HG03378 (cell line): ENCODE data around the gene LGALS3.
A peak's percentile ranks its signal among the peaks of the same experiment; 100 is the strongest.

ENCODE experiments used
- ATAC-seq: cut with Tn5 transposase; IDR thresholded peaks from one replicate; pipeline ENCODE4 v1.9.1; 2021; ENCODE audit warnings: mild to moderate bottlenecking, moderate library complexity; ENCODE audit not compliant: unreplicated experiment

The LGALS3 gene

GRCh38 chr14:55180434-55180833 is 51.4 kb downstream of the LGALS3 start:
- peak; percentile 91 for ATAC-seq

GRCh38 chr14:55188686-55189295 is 59.7 kb downstream of the LGALS3 start:
- ATAC-seq = no peak

GRCh38 chr14:55190906-55191202 is 61.8 kb downstream of the LGALS3 start:
- no peak for ATAC-seq

GRCh38 chr14:55191203-55192053 is 62.4 kb downstream of the LGALS3 start, which contains the start of gene DLGAP5:
TSS of gene DLGAP5 (minus strand) at chr14:55191585. CDS start at chr14:55189179, 2,406 bp downstream.
- peak; percentile 96 for ATAC-seq

- ATAC-seq = no peak
Measured at GRCh38 chr14:55192054-55192621, 63.1 kb downstream of the LGALS3 start.

- no peak for ATAC-seq
Measured at GRCh38 chr14:55194656-55195355, 65.8 kb downstream of the LGALS3 start.
